Osteocyte (in vitro differentiated cells): ENCODE measurements around the gene GALNT7. TPM values are rescaled to one million over a fixed set of nuclear protein-coding genes. Genes with fewer than 3 reads are reported as not detected.
A peak's percentile ranks its signal among the peaks of the same experiment; 100 is the strongest.

ENCODE experiments used
- DNase-seq: peaks from one replicate; pipeline ENCODE4 v3.0.0; 2021; ENCODE audit warnings: mixed read lengths; ENCODE audit not compliant: unreplicated experiment; ENCODE audit errors: extremely low spot score
- H3K27ac Mint-ChIP-seq: one replicate; pipeline ENCODE4 v1.8.0; 2021; ENCODE audit warnings: mild to moderate bottlenecking, mixed read lengths; ENCODE audit not compliant: unreplicated experiment
- H3K27me3 Mint-ChIP-seq: one replicate; pipeline ENCODE4 v1.8.0; 2021; ENCODE audit warnings: mixed read lengths; ENCODE audit not compliant: unreplicated experiment
- H3K36me3 Mint-ChIP-seq: one replicate; pipeline ENCODE4 v1.8.0; 2021; ENCODE audit warnings: mixed read lengths; ENCODE audit not compliant: unreplicated experiment
- H3K4me1 Mint-ChIP-seq: one replicate; pipeline ENCODE4 v1.8.0; 2021; ENCODE audit warnings: mixed read lengths; ENCODE audit not compliant: unreplicated experiment
- H3K4me3 Mint-ChIP-seq: one replicate; pipeline ENCODE4 v1.8.0; 2021; ENCODE audit warnings: mild to moderate bottlenecking, moderate library complexity, mixed read lengths; ENCODE audit not compliant: unreplicated experiment
- H3K9me3 Mint-ChIP-seq: one replicate; pipeline ENCODE4 v1.8.0; 2021; ENCODE audit warnings: mixed read lengths; ENCODE audit not compliant: unreplicated experiment
- total RNA-seq: library from RNA; stranded (reverse); gene quantifications from 2 replicates; pipeline ENCODE4 v1.2.1, GENCODE V29; 2021
- TF ChIP-seq, protein P1 (sequence below): fragments of 200-600 bp; sonication (generic); IDR thresholded peaks from 2 replicates; pipeline ENCODE4 v1.5.0; 2021; ENCODE audit warnings: antibody characterized with exemption, mild to moderate bottlenecking, moderate library complexity

Gene GALNT7
- total RNA-seq, 1 donor from 2014 or later = 38.5 TPM

- TF ChIP-seq, protein P1, sequence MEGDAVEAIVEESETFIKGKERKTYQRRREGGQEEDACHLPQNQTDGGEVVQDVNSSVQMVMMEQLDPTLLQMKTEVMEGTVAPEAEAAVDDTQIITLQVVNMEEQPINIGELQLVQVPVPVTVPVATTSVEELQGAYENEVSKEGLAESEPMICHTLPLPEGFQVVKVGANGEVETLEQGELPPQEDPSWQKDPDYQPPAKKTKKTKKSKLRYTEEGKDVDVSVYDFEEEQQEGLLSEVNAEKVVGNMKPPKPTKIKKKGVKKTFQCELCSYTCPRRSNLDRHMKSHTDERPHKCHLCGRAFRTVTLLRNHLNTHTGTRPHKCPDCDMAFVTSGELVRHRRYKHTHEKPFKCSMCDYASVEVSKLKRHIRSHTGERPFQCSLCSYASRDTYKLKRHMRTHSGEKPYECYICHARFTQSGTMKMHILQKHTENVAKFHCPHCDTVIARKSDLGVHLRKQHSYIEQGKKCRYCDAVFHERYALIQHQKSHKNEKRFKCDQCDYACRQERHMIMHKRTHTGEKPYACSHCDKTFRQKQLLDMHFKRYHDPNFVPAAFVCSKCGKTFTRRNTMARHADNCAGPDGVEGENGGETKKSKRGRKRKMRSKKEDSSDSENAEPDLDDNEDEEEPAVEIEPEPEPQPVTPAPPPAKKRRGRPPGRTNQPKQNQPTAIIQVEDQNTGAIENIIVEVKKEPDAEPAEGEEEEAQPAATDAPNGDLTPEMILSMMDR = peak; percentile 24
- H3K27ac Mint-ChIP-seq = peak overlapping the region; percentile 54
- H3K27me3 Mint-ChIP-seq = no peaks in the 10 kb centered on the region
- no peak overlapping the region for H3K4me3 Mint-ChIP-seq
- H3K36me3 Mint-ChIP-seq = no peaks in the 10 kb centered on the region
- peaks cover 65% of the 10 kb centered on the region for H3K4me1 Mint-ChIP-seq
- H3K9me3 Mint-ChIP-seq = no peaks in the 10 kb centered on the region
- no peak for DNase-seq
Observed at GRCh38 chr4:173192375-173193162, 24.0 kb downstream of the GALNT7 start.

DNA sequence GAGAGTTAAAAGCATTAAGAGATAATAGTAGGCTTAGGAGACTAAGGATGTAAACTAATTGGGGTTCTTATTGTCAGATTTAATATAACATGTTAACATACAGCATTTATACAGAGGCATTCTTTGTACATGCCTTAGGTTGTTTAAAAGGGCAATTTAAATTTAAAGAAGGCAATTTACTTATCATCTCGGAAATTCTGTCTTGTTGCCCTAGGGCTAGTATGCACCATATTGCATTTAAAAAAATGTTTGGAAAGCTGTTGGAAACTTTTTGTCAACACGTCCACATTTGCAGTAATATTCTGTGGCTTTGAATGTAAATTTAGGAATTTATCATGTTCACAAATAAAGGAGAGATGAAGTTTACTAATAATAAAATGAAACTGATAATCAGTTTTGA, 25.5 kb downstream of the GALNT7 start:
- DNase-seq = no peak
- no peaks in the 10 kb centered on the region for H3K36me3 Mint-ChIP-seq
- no peaks in the 10 kb centered on the region for H3K27me3 Mint-ChIP-seq
- H3K4me3 Mint-ChIP-seq = no peak overlapping the region
- peaks cover 50% of the 10 kb centered on the region for H3K4me1 Mint-ChIP-seq
- TF ChIP-seq, protein P1 = no peak
- no peaks in the 10 kb centered on the region for H3K9me3 Mint-ChIP-seq
- H3K27ac Mint-ChIP-seq = no peak overlapping the region

DNA sequence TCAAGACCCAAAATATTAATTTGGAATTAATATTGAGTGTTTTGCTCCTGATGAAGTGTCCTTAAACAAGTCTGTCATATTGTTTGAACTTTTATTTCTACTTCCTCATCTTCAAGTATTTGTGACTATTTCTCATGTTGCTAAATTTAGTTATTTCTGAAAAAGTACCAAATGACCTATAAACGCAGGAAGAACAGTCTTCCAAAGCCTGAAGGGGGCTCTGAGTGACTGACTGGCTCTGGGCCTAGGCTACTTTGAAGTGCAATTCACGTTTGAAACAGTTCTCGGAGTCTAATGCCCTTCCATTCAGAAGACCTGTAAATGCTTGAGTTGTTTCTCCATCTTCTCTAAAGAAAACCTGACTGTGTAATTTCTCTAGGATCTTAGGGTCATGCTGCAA, 26.5 kb downstream of the GALNT7 start:
- DNase-seq = no peak
- Mint-ChIP-seq H3K4me3 (no peak overlapping the region), H3K36me3 (no peaks in the 10 kb centered on the region), H3K27me3 (no peaks in the 10 kb centered on the region), H3K4me1 (peaks cover 45% of the 10 kb centered on the region), H3K9me3 (no peaks in the 10 kb centered on the region), H3K27ac (no peak overlapping the region)
- TF ChIP-seq, protein P1 = no peak

GRCh38 chr4:173199553-173199952, 30.9 kb downstream of the GALNT7 start:
- DNase-seq = no peak
- peaks cover 8% of the 10 kb centered on the region for H3K9me3 Mint-ChIP-seq
- no peak overlapping the region for H3K4me3 Mint-ChIP-seq
- peaks cover 6% of the 10 kb centered on the region for H3K36me3 Mint-ChIP-seq
- TF ChIP-seq, protein P1 = no peak
- no peaks in the 10 kb centered on the region for H3K27me3 Mint-ChIP-seq
- no peak overlapping the region for H3K27ac Mint-ChIP-seq
- H3K4me1 Mint-ChIP-seq = peaks cover 14% of the 10 kb centered on the region

- Mint-ChIP-seq H3K27me3 (no peaks in the 10 kb centered on the region), H3K9me3 (peaks cover 9% of the 10 kb centered on the region), H3K4me1 (peaks cover 6% of the 10 kb centered on the region), H3K4me3 (no peak overlapping the region), H3K36me3 (peaks cover 9% of the 10 kb centered on the region), H3K27ac (no peak overlapping the region)
- TF ChIP-seq, protein P1 = no peak
- no peak for DNase-seq
Observed at GRCh38 chr4:173200103-173200884, 31.7 kb downstream of the GALNT7 start.
